NCI-H2227 treated with DMSO at 0.1 percent for 48 hours (cell line): ENCODE measurements around the gene NRK.
"Not testable (repeated sequence)": the region's sequence is repeated elsewhere in the genome, so short reads cannot be mapped to it uniquely, and the experiment has no call there.

Source experiments
- DNase-seq: peaks from one replicate; lab custom pipeline; 2025; lab: John Stamatoyannopoulos, UW

The NRK gene

DNA sequence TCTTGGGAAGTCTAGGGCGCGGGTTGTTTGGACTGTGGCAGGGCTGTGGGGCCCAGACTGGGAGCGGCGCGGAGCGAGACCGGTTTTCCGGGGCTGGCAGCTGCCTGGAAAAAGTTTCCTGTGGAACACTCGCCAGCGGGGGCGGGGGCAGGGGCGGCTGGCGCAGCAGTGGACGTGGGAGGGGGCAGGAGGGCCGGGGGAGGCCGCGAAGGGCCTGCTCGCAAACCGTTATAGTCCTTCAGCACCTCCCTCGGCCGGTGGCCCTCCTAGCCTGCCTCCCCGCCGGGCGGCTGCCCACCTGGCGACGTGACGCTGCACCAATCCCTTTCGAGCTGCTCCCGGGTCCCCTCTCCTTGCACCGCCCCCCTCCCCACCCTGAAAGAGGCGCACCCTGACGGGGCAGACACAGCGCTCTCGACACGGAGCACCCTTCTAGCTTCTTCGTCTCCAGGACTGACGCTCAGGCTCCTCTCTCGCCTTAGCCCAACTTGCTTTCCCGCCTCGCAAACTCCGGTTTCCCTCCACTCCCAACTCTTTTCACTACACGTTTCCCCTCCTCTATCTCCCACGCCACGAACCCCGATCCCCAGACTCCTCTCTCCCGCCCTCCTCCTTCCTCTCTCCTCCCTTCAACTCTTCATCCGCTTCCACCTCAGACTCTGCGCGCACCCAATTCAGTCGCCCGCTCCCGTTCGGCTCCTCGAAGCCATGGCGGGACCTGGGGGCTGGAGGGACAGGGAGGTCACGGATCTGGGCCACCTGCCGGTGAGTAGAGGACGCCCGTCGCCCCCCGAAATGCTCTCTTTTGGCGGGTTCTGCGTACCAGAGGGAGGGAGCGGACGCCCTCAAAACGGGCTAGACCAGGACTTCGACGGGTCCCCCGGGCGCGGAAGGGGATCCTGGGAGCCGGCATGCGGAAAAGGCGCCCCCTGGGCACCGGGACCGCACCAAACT, at the start of gene NRK:
NRK (plus strand) TSS at position 402 of the 954 bp plus-strand sequence; CDS start at position 709, 307 bp downstream.
- DNase-seq = no peak

DNA sequence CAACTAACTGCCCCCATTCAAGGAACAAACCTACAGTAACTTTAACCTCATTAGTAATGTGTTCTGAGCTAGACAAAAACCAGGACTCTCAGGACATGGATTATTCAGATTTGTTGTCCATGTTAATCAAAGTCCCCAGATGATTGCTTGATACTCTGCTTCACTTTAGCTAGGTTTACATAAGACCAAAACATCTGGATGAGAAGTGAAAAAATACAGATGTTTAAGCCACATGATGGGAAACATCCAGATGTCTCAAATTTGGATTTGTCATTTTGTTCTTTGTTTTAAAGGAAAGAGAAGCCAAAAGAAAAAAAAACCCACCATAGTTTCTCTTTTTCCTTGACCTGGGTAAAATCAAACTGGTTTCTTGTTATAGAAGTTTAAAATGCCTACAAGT, 48.5 kb upstream of the NRK start:
- no peak for DNase-seq

GRCh38 chrX:105775679-105776078, 46.7 kb upstream of the NRK start:
- no peak for DNase-seq

- DNase-seq = no peak
Observed at GRCh38 chrX:105781804-105782203, 40.5 kb upstream of the NRK start.

- not testable (repeated sequence) for DNase-seq
Observed at GRCh38 chrX:105796877-105797276, 25.5 kb upstream of the NRK start.

- no peak for DNase-seq
Observed at GRCh38 chrX:105803891-105804290, 18.4 kb upstream of the NRK start.

DNA sequence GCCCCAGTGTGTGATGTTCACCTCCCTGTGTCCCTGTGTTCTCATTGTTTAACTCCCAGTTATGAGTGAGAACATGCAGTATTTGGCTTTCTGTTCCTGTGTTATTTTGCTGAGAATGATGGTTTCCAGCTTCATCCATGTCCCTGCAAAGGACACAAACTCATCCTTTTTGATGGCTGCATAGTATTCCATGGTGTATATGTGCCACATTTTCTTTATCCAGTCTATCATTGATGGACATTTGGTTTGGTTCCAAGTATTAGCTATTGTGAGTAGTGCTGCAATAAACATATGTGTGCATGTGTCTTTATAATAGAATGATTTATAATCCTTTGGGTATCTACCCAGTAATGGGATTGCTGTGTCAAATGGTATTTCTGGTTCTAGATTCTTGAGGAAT, 16.7 kb upstream of the NRK start:
- DNase-seq = not testable (repeated sequence)

DNA sequence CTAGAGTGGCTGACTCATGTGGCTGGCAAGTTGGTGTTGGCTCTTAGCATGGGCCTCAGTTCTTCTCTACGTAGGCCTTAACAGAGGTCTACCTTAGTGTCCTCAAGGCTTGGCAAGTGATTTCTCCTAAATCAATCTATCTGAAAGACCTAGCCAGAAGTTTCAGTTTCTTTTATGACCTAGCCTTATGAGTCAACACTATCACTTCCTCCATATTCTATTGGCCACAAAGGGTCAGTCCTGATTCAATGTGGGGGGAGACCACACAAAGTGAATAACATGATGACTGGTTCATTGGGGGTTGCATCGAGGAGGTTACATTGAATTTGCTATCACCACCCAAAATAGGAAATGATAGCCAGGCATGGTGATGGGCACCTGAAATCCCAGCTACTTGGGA, 5.8 kb upstream of the NRK start:
- DNase-seq = no peak

DNA sequence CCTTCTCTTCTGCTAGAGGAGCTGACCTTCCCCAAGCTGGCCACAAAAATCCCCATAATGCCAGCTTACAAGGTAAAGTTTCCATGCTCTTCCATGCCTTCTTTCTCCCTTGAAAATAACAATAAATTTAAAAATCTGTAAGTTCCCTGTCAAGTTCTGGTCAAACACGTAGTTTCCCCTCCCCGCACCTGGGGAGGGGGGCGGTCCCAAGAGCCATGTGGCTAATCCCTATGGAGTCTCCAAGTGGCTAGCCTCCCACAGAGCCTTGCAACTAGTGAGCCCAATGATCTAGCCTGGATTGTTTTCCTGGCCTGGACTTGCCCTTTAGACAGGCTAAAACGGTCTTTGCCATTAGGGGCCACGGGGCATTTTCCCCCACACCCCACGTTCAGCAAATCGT, 2.1 kb upstream of the NRK start:
- no peak for DNase-seq

GRCh38 chrX:105821471-105822121, 743 bp upstream of the NRK start:
- DNase-seq = no peak

DNA sequence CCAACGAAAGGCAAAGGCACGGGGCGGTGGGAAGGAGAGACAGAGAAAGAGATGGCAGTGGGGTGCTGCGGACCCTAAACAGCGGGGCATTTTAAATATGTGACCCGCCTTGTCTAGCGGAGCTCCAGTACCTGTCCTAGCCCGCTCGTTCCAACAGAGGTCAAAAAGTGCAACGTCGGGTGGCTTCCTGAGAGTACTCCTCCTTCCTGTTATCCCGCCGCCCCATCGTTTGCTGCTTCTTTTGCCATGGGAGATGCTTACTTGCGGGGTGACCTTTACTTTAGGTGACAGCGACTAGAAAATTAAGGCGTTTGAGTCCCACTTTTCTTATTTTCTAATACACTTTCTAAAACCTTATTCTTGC, 735 bp downstream of the NRK start:
- no peak for DNase-seq

GRCh38 chrX:105829011-105829410, 6.7 kb downstream of the NRK start:
- no peak for DNase-seq

DNA sequence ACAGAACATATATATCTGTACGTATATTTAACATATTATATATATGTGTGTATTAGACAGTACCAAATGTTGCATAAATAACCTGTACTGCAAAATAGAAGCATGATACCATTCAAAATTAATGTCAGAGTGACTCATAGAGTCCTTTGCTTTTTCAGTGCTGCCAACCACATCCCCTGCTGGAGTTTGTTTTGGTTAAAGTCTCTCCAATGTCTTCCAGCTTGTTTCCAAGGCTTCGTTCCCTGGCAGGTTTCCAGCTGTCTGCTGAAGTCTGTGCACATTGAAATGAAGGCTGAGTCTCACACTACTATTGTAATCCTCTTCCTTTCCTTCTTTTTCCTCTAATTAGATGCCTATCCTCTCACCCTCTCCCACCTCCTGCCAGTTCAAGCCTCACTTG, 14.9 kb downstream of the NRK start:
- DNase-seq = no peak

GRCh38 chrX:105845631-105846030, 23.3 kb downstream of the NRK start:
- DNase-seq = no peak

DNA sequence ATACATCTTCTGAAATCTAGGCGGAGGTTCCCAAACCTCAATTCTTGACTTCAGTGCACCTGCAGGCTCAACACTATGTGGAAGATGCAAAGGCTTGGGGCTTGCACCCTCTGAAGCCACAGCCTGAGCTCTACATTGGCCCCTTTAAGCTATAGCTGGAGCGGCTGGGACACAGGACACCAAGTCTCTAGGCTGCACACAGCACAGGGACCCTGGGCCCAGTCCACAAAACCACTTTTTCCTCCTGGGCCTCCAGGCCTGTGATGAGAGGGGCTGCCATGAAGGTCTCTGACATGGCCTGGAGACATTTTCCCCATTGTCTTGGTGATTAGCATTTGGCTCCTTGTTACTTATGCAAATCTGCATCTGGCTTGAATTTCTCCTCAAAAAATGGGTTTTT, 27.8 kb downstream of the NRK start:
- DNase-seq = not testable (repeated sequence)

- no peak for DNase-seq
Observed at GRCh38 chrX:105865709-105866108, 43.4 kb downstream of the NRK start.

GRCh38 chrX:105869701-105870100, 47.4 kb downstream of the NRK start:
- no peak for DNase-seq

DNA sequence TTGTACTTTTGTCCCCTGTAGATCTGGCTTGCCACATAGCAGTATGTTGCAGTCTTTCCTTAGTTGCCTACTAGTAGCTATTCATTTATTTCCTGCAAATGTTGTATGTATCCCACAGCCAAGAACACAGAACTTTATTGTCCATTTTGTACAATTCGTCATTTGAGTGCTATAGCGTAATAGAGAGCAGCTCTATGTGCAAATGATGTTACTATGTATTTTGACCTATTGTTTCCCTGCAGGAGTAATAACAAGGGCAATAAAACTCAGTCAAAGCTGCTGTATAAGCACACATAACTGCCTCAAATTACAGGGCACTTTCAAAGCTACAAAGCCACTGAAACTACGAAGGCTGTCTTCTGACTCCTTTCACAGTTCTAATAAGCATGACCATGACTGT, 48.1 kb downstream of the NRK start:
- DNase-seq = no peak

DNA sequence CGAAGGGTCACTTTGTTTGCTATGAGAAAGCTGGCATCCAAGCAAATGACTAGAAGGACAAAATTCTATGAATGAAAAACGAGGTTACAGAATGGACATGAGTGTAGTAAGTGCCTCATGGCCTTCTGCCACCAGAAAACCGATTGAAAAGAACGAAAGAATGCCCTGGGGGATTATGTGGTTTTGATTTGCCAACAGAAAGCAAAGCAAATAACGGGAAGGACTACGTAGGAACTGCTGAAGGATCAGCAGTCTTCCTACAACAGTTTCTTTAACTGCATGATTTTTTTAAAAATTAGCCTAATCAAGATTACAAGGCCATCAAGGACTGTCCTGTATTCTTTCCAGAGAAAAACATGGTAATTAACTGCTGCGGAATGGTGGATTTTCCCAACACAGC, 50.6 kb downstream of the NRK start:
- no peak for DNase-seq

- DNase-seq = no peak
Observed at GRCh38 chrX:105874790-105875189, 52.5 kb downstream of the NRK start.

GRCh38 chrX:105876658-105877057, 54.3 kb downstream of the NRK start:
- DNase-seq = peak; percentile 37

GRCh38 chrX:105880491-105880890, 58.2 kb downstream of the NRK start:
- DNase-seq = no peak

DNA sequence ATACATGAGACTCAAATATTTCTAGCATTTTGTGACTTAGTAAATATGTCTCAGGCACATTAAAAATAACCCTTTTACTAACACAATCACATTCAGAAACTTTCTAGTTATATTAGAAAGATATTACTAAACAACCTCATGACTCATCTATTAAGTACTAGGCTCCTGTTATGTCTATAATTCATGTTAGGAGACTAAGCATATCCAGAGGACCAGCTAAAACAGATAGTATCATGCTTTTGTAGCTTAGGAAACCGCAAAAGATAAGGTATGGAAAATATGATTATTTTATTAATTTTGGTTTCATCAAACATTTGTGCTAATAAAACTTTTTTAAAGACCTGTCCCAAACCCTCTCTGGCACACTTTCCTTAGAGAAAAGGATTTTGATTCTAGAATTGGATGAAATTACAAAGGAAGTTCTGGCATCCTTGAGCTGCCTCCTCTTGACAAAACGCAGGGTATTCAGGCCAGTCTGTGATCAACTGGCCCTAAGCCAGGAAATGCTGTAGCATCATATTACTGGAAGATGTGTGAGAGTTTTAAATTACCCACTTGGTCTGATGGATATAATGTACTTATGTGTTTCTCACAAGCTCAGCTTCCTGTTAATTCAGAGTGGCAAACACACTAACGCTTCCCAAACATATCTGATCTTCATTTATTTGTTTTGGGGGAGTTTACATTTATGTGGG, 60.4 kb downstream of the NRK start:
- DNase-seq = no peak
